Uterus (tissue), 4 donors: ENCODE measurements around the gene RSAD1. TPM values are rescaled to one million over a fixed set of nuclear protein-coding genes. Genes with fewer than 3 reads are reported as not detected.

Experiments
- DNase-seq, 2 donors: peaks; one replicate each; pipeline ENCODE4 v3.0.0-alpha.2; 2019 to 2020
- H3K27ac ChIP-seq, 2 donors: fragments of 200-600 bp; sonication (generic); 1 replicate in 1 of 2; 2 replicates in 1 of 2; pipeline ENCODE4 v1.5.1; 2016 to 2018
- H3K27me3 ChIP-seq, 2 donors: fragments of 200-600 bp; sonication (generic); one replicate each; pipeline ENCODE4 v1.5.1; 2018 to 2019; ENCODE audit warnings: control low read depth in 1 of 2
- H3K36me3 ChIP-seq, 2 donors: fragments of 200-600 bp; sonication (generic); one replicate each; pipeline ENCODE4 v1.5.1; 2019; ENCODE audit warnings: control low read depth in 1 of 2
- H3K4me1 ChIP-seq, 2 donors: fragments of 200-600 bp; sonication (generic); one replicate each; pipeline ENCODE4 v1.5.1; 2018 to 2019; ENCODE audit warnings: control low read depth in 1 of 2
- H3K4me3 ChIP-seq, 2 donors: fragments of 200-600 bp; sonication (generic); 1 replicate in 1 of 2; 2 replicates in 1 of 2; pipeline ENCODE4 v1.5.1; 2018 to 2019; ENCODE audit warnings: mild to moderate bottlenecking in 1 of 2
- H3K9me3 ChIP-seq, 2 donors: fragments of 200-600 bp; sonication (generic); one replicate each; pipeline ENCODE4 v1.5.1; 2019; ENCODE audit warnings: control low read depth in 1 of 2
- CTCF ChIP-seq, 4 experiments: fragments of 200-600 bp in 2 of 4; fragments of 450-650 bp in 2 of 4; sonication (generic) in 2 of 4; IDR thresholded peaks; one replicate each; pipeline ENCODE4 v1.5.1; 2016 to 2019; ENCODE audit warnings: antibody characterized with exemption in 4 of 4, mild to moderate bottlenecking in 2 of 4, moderate library complexity in 1 of 4
- POLR2A ChIP-seq, 2 donors: fragments of 450-650 bp; IDR thresholded peaks; one replicate each; pipeline ENCODE4 v1.6.1; 2016; ENCODE audit warnings: antibody characterized with exemption in 2 of 2, mild to moderate bottlenecking in 1 of 2, moderate library complexity in 1 of 2
- intact Hi-C: fragments of 100-400 bp; cut with DNase I; formaldehyde crosslinking; loops from one replicate; pipeline ENCODE4 v1.15.1; 2023; ENCODE audit warnings: low total_unique reads
- total RNA-seq, 4 donors: library from RNA; depleted of rRNA in 3 of 4; stranded (reverse); fragments of >200 nt in 3 of 4; gene quantifications; one replicate each; pipeline versions ENCODE4 v1.1.0 to v1.2.4, GENCODE V29; 2014 to 2023
- donor health status: DM: yes; HTN: yes; CAD: no.

RSAD1 gene
- total RNA-seq, 4 donors from 2014 or later: 12.9 to 42.6 (median 30.7) TPM

DNA sequence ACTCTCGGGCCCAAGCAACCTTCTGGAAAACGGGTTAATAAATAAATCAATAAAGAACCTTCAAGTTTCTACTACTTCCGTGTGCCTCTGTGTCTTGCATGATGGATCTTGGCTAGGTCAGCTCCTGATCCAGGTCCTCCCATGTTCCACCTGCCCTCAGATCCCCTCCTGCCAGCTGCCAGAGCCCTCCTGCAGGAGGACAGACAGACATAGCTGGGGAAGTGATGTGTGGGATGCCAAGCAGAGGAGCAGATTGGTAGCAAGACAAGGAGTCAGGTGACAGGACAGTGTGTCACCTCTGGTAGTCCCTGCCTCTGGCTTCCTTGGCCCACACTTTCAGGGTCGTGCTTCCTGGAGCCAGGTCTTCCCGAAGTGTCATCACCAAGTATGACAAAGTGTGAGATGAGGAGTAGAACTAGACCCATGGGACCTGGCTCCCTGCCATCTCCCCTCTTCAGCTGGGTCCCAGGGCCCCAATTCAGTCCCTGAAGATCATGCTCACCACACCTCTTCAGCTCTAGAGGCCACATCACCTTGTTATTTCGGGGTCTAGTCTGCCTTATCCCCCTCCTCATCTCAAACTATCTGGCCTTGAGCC is 52.9 kb downstream of the RSAD1 start:
- Histone ChIP-seq H3K4me1 (peaks cover 0 to 17% of the 10 kb centered on the region in 2 donors), H3K4me3 (no peak overlapping the region), H3K27ac (no peak overlapping the region), H3K36me3 (no peaks in the 10 kb centered on the region), H3K27me3 (peaks cover 0 to 6% of the 10 kb centered on the region in 2 donors), H3K9me3 (no peaks in the 10 kb centered on the region)
- intact Hi-C loops: no loop called here
- DNase-seq: no peak
- TF ChIP-seq POLR2A (IDR thresholded peaks at IDR 0.05) (no peak), CTCF (IDR thresholded peaks at IDR 0.05) (no peak)

DNA sequence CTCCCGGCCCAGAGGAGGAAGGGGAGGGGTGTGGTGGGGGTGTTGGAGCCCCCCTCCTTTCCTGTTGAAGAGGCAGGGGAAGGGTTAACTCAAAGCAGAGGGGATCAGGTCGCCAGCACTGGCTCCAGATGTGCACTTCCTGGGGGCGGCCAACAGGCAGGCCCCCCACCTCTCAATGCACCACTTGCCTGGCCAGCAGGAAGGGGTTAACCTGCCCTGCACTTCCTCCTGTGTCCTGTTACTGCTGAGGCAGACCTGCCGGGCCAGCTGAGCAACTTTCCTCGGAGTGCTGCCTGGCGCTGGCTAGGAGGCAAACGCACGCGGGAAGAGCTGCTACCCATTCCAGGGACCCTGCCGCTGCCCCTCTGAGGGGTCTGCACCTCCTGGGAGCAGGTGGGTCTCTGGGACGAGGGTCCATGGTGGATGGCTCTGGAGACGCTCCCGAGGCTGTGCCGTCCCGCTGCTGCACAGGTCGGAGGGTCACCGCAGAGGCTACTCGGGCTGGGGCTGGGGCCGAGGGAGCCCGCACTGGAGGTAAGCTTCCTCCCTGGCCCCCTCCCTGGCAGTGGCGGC is 53.9 kb downstream of the RSAD1 start, which contains the start of gene EPN3:
Gene EPN3, plus strand, starts transcription at position 284 of the 573 bp plus-strand sequence. CDS start 3,822 bp downstream, outside the sequence.
- Histone ChIP-seq H3K36me3 (no peaks in the 10 kb centered on the region), H3K9me3 (no peaks in the 10 kb centered on the region), H3K4me3 (peak within 1 kb of the TSS in 1 of 2 donors; percentile 5), H3K27ac (no peak within 1 kb of the TSS), H3K27me3 (peaks cover 0 to 6% of the 10 kb centered on the region in 2 donors), H3K4me1 (peaks cover 0 to 17% of the 10 kb centered on the region in 2 donors)
- intact Hi-C loops: no loop called here
- DNase-seq: no peak
- no peak for TF ChIP-seq CTCF (IDR thresholded peaks at IDR 0.05)
- no peak for TF ChIP-seq POLR2A (IDR thresholded peaks at IDR 0.05)

GRCh38 chr17:50533185-50533584 is 54.5 kb downstream of the RSAD1 start:
- intact Hi-C loops: no loop called here
- H3K27me3 ChIP-seq: peaks cover 0 to 6% of the 10 kb centered on the region in 2 donors

GRCh38 chr17:50533720-50534148 is 55.1 kb downstream of the RSAD1 start:
- H3K4me3 ChIP-seq: peak overlapping the region in 1 of 2 donors; percentile 5
- DNase-seq: peak; percentile 42 to 75
- H3K9me3 ChIP-seq: no peaks in the 10 kb centered on the region
- H3K27me3 ChIP-seq: peaks cover 0 to 6% of the 10 kb centered on the region in 2 donors
- no peaks in the 10 kb centered on the region for H3K36me3 ChIP-seq
- H3K4me1 ChIP-seq: peaks cover 0 to 17% of the 10 kb centered on the region in 2 donors
- no peak overlapping the region for H3K27ac ChIP-seq
- intact Hi-C loops: no loop called here
- TF ChIP-seq POLR2A (IDR thresholded peaks at IDR 0.05) (no peak), CTCF (IDR thresholded peaks at IDR 0.05) (no peak)

More at GRCh38 chr17:50533185-50533584, 54.5 kb downstream of the RSAD1 start:
- H3K36me3 ChIP-seq: no peaks in the 10 kb centered on the region
- H3K4me1 ChIP-seq: peaks cover 0 to 17% of the 10 kb centered on the region in 2 donors
- no peaks in the 10 kb centered on the region for H3K9me3 ChIP-seq
- DNase-seq: no peak
- H3K27ac ChIP-seq: no peak overlapping the region
- peak overlapping the region in 1 of 2 donors; percentile 5 for H3K4me3 ChIP-seq
- TF ChIP-seq POLR2A (IDR thresholded peaks at IDR 0.05) (no peak), CTCF (IDR thresholded peaks at IDR 0.05) (no peak)
